K562 (cell line): ENCODE data around the gene RETREG1. TPM values are rescaled to one million over a fixed set of nuclear protein-coding genes. Genes with fewer than 3 reads are reported as not detected.

Experiments used
- ATAC-seq: fragments of 200-7000 bp; cut with Tn5 transposase; 3 replicates; pipeline ENCODE4 v1.9.1; 2020; ENCODE audit warnings: moderate library complexity
- BruUV-seq: library from RNA; stranded (reverse); fragments of 400-500 nt; replicated peaks from 2 replicates; lab custom pipeline; 2021; lab: Mats Ljungman, UMichigan
- CTCF ChIA-PET: fragments of 300-600 bp; formaldehyde crosslinking; extraction: SDS; loops from one replicate; lab custom pipeline; 2021; ENCODE audit warnings: low intra/inter-chr PET ratio; lab: Yijun Ruan, JAX
- POLR2A ChIA-PET: fragments of 300-600, 350-650 bp; sonication (Branson Sonifier 250); formaldehyde crosslinking; extraction: SDS; loops from one replicate; lab custom pipeline; 2021; ENCODE audit warnings: antibody characterized with exemption, inconsistent platforms; lab: Yijun Ruan, JAX
- DNase-seq, 4 experiments: peaks; one replicate each; pipeline versions ENCODE4 v3.0.0 to v3.0.0-alpha.2; 2011 to 2018; ENCODE audit warnings: low spot score in 3 of 4, mixed read lengths in 3 of 4; ENCODE audit errors: extremely low read depth in 1 of 4
- FAIRE-seq: peaks from 2 replicates; lab custom pipeline; 2011; peaks lifted over from hg19 to GRCh38; lab: Jason Lieb, UNC
- H2AFZ ChIP-seq: 2 replicates; pipeline ENCODE4 v1.6.0; 2011; ENCODE audit warnings: low read depth, low read length, control low read depth, inconsistent platforms
- H3K27ac ChIP-seq: fragments of 200-600 bp; 3 replicates; pipeline ENCODE4 v1.8.0; 2011; ENCODE audit warnings: low read depth, mild to moderate bottlenecking, control low read depth, inconsistent platforms, low read length, moderate library complexity, mixed read lengths; ENCODE audit errors: extremely low read depth
- H3K27me3 ChIP-seq, 2 experiments: fragments of 300-600 bp in 1 of 2; 2 replicates in 1 of 2; 3 replicates in 1 of 2; pipeline versions ENCODE4 v1.6.0 to v1.8.0; 2011; ENCODE audit warnings: inconsistent platforms in 2 of 2, low read length in 2 of 2, mild to moderate bottlenecking in 1 of 2, mixed read lengths in 1 of 2, moderate library complexity in 1 of 2; ENCODE audit not compliant: control insufficient read depth in 2 of 2, insufficient read depth in 2 of 2
- H3K36me3 ChIP-seq: fragments of 300-600 bp; 3 replicates; pipeline ENCODE4 v1.8.0; 2011; ENCODE audit warnings: mild to moderate bottlenecking, low read length, inconsistent platforms; ENCODE audit not compliant: control insufficient read depth, insufficient read depth
- H3K4me1 ChIP-seq, 2 experiments: fragments of 200-600 bp in 1 of 2; replicated peaks in 1 of 2; 2 replicates in 1 of 2; 3 replicates in 1 of 2; pipeline versions ENCODE4 v1.5.1 to v1.8.0; 2011; ENCODE audit warnings: inconsistent platforms in 2 of 2, low read length in 2 of 2, mild to moderate bottlenecking in 1 of 2, mixed read lengths in 1 of 2, moderate library complexity in 1 of 2; ENCODE audit not compliant: control insufficient read depth in 2 of 2, insufficient read depth in 2 of 2
- H3K4me2 ChIP-seq: 2 replicates; pipeline ENCODE4 v1.6.1; 2011; ENCODE audit warnings: low read length, control low read depth, inconsistent platforms, mixed read lengths; ENCODE audit not compliant: insufficient read depth
- H3K4me3 ChIP-seq: fragments of 200-600 bp; sonication (generic), shearing (Covaris generic); 2 replicates; pipeline ENCODE4 v1.5.1; 2016; ENCODE audit warnings: control low read depth, inconsistent platforms
- H3K79me2 ChIP-seq: fragments of 200-600 bp; 3 replicates; pipeline ENCODE4 v1.8.0; 2011; ENCODE audit warnings: low read length, inconsistent platforms; ENCODE audit not compliant: control insufficient read depth, insufficient read depth
- H3K9ac ChIP-seq, 2 experiments: 2 replicates each; pipeline versions ENCODE4 v1.6.0 to v1.6.1; 2011; ENCODE audit warnings: low read depth in 2 of 2, low read length in 2 of 2, control low read depth in 1 of 2, inconsistent platforms in 1 of 2, mild to moderate bottlenecking in 1 of 2, mixed read lengths in 1 of 2; ENCODE audit not compliant: insufficient read depth in 1 of 2
- H3K9me1 ChIP-seq: one replicate; pipeline ENCODE4 v1.6.0; 2011; ENCODE audit warnings: inconsistent platforms, mild to moderate bottlenecking, low read length, moderate library complexity; ENCODE audit not compliant: control insufficient read depth, insufficient read depth
- H3K9me3 ChIP-seq: replicated peaks from 2 replicates; pipeline ENCODE4 v1.5.1; 2011; ENCODE audit warnings: low read depth, low read length, inconsistent platforms; ENCODE audit not compliant: control insufficient read depth, insufficient read depth
- H4K20me1 ChIP-seq: replicated peaks from 2 replicates; pipeline ENCODE4 v1.6.1; 2011; ENCODE audit warnings: low read length, inconsistent platforms, mixed read lengths; ENCODE audit not compliant: control insufficient read depth, insufficient read depth
- FOXJ3 ChIP-seq: sonication (generic); formaldehyde crosslinking; IDR thresholded peaks from 2 replicates; pipeline ENCODE4 v1.4.0; 2020; ENCODE audit warnings: mild to moderate bottlenecking, missing genetic modification reagents
- FOXM1 ChIP-seq, 2 experiments: fragments of 450-650 bp in 1 of 2; sonication (generic) in 1 of 2; formaldehyde crosslinking in 1 of 2; IDR thresholded peaks; 2 replicates each; pipeline versions ENCODE4 v1.6.1 to v1.9.0; 2017 to 2022; ENCODE audit warnings: low read depth in 2 of 2, mild to moderate bottlenecking in 2 of 2, missing genetic modification reagents in 1 of 2, moderate library complexity in 1 of 2
- MXI1 ChIP-seq: IDR thresholded peaks from 2 replicates; pipeline ENCODE4 v1.6.1; 2011; ENCODE audit warnings: low read depth, mild to moderate bottlenecking, improper control_type of control experiment, low read length
- NEUROD1 ChIP-seq: fragments of 150-350 bp; IDR thresholded peaks from 2 replicates; pipeline ENCODE4 v1.6.1; 2014; ENCODE audit warnings: borderline replicate concordance, low read length, low read depth; ENCODE audit not compliant: partially characterized antibody
- RBM39 ChIP-seq: fragments of 200-400 bp; formaldehyde crosslinking; optimal IDR thresholded peaks from 2 replicates; pipeline ENCODE3; 2018; ENCODE audit warnings: low read depth, low read length
- SMARCA4 ChIP-seq: fragments of 450-650 bp; IDR thresholded peaks from 2 replicates; pipeline ENCODE4 v1.6.1; 2016
- TGIF2 ChIP-seq: sonication (generic); formaldehyde crosslinking; IDR thresholded peaks from 2 replicates; pipeline ENCODE4 v1.8.1; 2022; ENCODE audit warnings: mild to moderate bottlenecking, missing genetic modification reagents, moderate library complexity
- THRAP3 ChIP-seq: fragments of 450-650 bp; IDR thresholded peaks from 2 replicates; pipeline ENCODE4 v1.6.1; 2016; ENCODE audit warnings: mild to moderate bottlenecking, inconsistent platforms, borderline replicate concordance
- YY1 ChIP-seq, 3 experiments: IDR thresholded peaks; 2 replicates each; pipeline ENCODE4 v1.6.1; 2011; ENCODE audit warnings: low read length in 2 of 3, mild to moderate bottlenecking in 2 of 3, moderate library complexity in 2 of 3, borderline replicate concordance in 1 of 3, control low read depth in 1 of 3, low read depth in 1 of 3; ENCODE audit not compliant: insufficient read depth in 3 of 3, insufficient replicate concordance in 2 of 3, control insufficient read depth in 1 of 3, insufficient read length in 1 of 3; ENCODE audit errors: extremely low read depth in 1 of 3
- ZBTB9 ChIP-seq: fragments of 450-650 bp; formaldehyde crosslinking; IDR thresholded peaks from 2 replicates; pipeline ENCODE4 v1.4.0; 2020; ENCODE audit warnings: mild to moderate bottlenecking, moderate library complexity
- ZFX ChIP-seq: sonication (generic); formaldehyde crosslinking; IDR thresholded peaks from 2 replicates; pipeline ENCODE4 v1.8.0; 2022; ENCODE audit warnings: mild to moderate bottlenecking, missing genetic modification reagents, moderate library complexity
- ZKSCAN1 ChIP-seq: fragments of 150-350 bp; IDR thresholded peaks from 2 replicates; pipeline ENCODE4 v1.6.1; 2016; ENCODE audit warnings: low read depth, low read length
- WGBS: fragments of 100-300 bp; shearing (Covaris generic); methylation state at CpG from one replicate; pipeline ENCODE4 v1.1.6; 2016; ENCODE audit warnings: low coverage, mixed read lengths; ENCODE audit not compliant: insufficient coverage; ENCODE audit errors: missing lambda C conversion rate; 5-methylcytosine and 5-hydroxymethylcytosine counted together
- in situ Hi-C: fragments of 300-500 bp; cut with MboI; formaldehyde crosslinking; loops from 4 replicates; pipeline ENCODE4 v1.15.0; 2018; ENCODE audit warnings: inconsistent platforms, mixed read lengths
- intact Hi-C: fragments of 100-400 bp; cut with micrococcal nuclease; formaldehyde crosslinking; loops from 2 replicates; pipeline ENCODE4 v1.14.2; 2022
- polyA plus RNA-seq, 8 experiments: library from polyadenylated mRNA; depleted of rRNA in 4 of 8; stranded (reverse) in 5 of 8; unstranded in 3 of 8; fragments of >200 nt; fragmentation: Nextera tagmentation in 2 of 8; fragmentation: Illumina TruSeq in 1 of 8; extraction: Ambion mirVana in 2 of 8; extraction: Trizol in 1 of 8; gene quantifications; 2 replicates each; pipeline versions ENCODE4 v1.2.1 to v1.2.3, GENCODE V29; 2011 to 2014; ENCODE audit warnings: inconsistent platforms in 1 of 8, missing spikeins in 1 of 8
- total RNA-seq, 7 experiments: library from RNA; depleted of rRNA in 6 of 7; stranded (reverse); fragments of >200 nt in 6 of 7; fragmentation: Illumina TruSeq in 2 of 7; extraction: Trizol in 2 of 7; gene quantifications; 2 replicates each; pipeline versions ENCODE4 v1.2.1 to v1.2.3, GENCODE V29; 2011 to 2021; ENCODE audit warnings: low replicate concordance in 1 of 7

RETREG1 gene
- total and polyA plus RNA-seq, 9 of the 15 experiments (the other 6 are each of a cell fraction or from before 2014, with no cell fraction given), result 0.01 to 0.20 (median 0.08) TPM; not detected in 5

- Histone ChIP-seq H3K4me3 (no peak overlapping the region), H3K9ac (no peak overlapping the region), H3K27me3 (no peaks in the 10 kb centered on the region; a peak in 1 of 5 replicates), H2AFZ (no peak overlapping the region), H3K9me1 (no peaks in the 10 kb centered on the region), H3K4me1 (no peaks in the 10 kb centered on the region), H3K36me3 (no peaks in the 10 kb centered on the region), H4K20me1 (no peaks in the 10 kb centered on the region), H3K79me2 (no peaks in the 10 kb centered on the region), H3K9me3 (no peaks in the 10 kb centered on the region), H3K27ac (no peak overlapping the region), H3K4me2 (no peak overlapping the region)
- ATAC-seq, result no peak
- BruUV-seq, result no TSS peak
- ChIA-PET POLR2A (interaction anchor here (1.0 kb wide), 1 partner anchor 10 kb away, joined by 5 read pairs; no protein-coding TSS in a partner anchor), CTCF (no interaction called here)
- no peak for DNase-seq
- no peak for FAIRE-seq
- in situ Hi-C loops, result no loop called here
- intact Hi-C loops, result no loop called here
- 0% methylated on average over 2 of the region's 2 CpGs for WGBS
- TF ChIP-seq THRAP3, result no peak
- no peak for TF ChIP-seq FOXM1 (IDR thresholded peaks at IDR 0.05; ENCODE audit: low read depth)
- TF ChIP-seq FOXM1 (CRISPR knock-in tag; IDR thresholded peaks at IDR 0.05; ENCODE audit: low read depth), result no peak
- no peak for TF ChIP-seq ZFX (CRISPR knock-in tag)
- TF ChIP-seq ZBTB9 (CRISPR knock-in tag), result no peak
- TF ChIP-seq FOXJ3 (CRISPR knock-in tag), result no peak
- TF ChIP-seq RBM39, result no peak
- TF ChIP-seq ZKSCAN1, result no peak
- no peak for TF ChIP-seq MXI1
- TF ChIP-seq YY1 (IDR thresholded peaks at IDR 0.05; ENCODE audit: borderline replicate concordance in 1 of 3, control insufficient read depth in 1 of 3, extremely low read depth in 1 of 3, insufficient read depth in 3 of 3, insufficient read length in 1 of 3, insufficient replicate concordance in 2 of 3, low read depth in 1 of 3, low read length in 2 of 3), result no peak
- no peak for TF ChIP-seq NEUROD1
- TF ChIP-seq TGIF2 (CRISPR knock-in tag), result no peak
- no peak for TF ChIP-seq SMARCA4
These were observed 68.7 kb downstream of the RETREG1 start for GRCh38 chr5:16548115-16548514.
